ENCODE results near the gene MBP. TPM values are rescaled to one million over a fixed set of nuclear protein-coding genes. Genes with fewer than 3 reads are reported as not detected.
A peak's percentile ranks its signal among the peaks of the same experiment; 100 is the strongest.

Gene MBP
- total and polyA plus RNA-seq, 10 of the 15 experiments (the other 5 are each of a cell fraction or from before 2014, with no cell fraction given): 12.2 to 67.8 (median 42.1) TPM

- TF ChIP-seq BCL3 (IDR thresholded peaks at IDR 0.05; ENCODE audit: borderline replicate concordance, insufficient read depth, low read depth, low read length, poor library complexity, severe bottlenecking): peak; percentile 75
- no peak for TF ChIP-seq NR2C1 (IDR thresholded peaks at IDR 0.05)
- peak; percentile 31; the same call in 1 of the 2 replicates for TF ChIP-seq USF2 (IDR thresholded peaks at IDR 0.05; ENCODE audit: borderline replicate concordance, low read depth, low read length)
- TF ChIP-seq HSF1 (IDR thresholded peaks at IDR 0.05; ENCODE audit: low read depth, low read length): 0 out of 2 replicates have a peak, but pooled peaks have one; percentile 61
- TF ChIP-seq SUPT20H (IDR thresholded peaks at IDR 0.05; ENCODE audit: borderline replicate concordance, control insufficient read depth, low read depth, low read length): no peak
- TF ChIP-seq CREB1 (IDR thresholded peaks at IDR 0.05; ENCODE audit: low read depth): peak; percentile 45
- TF ChIP-seq MYC (IDR thresholded peaks at IDR 0.05; ENCODE audit: insufficient read depth, insufficient read length, insufficient replicate concordance, low read length, severe bottlenecking): no peak
- TF ChIP-seq IKZF1 (conservative IDR thresholded peaks at IDR 0.05): peak; percentile 92
- TF ChIP-seq CBX3 (IDR thresholded peaks at IDR 0.05; ENCODE audit: borderline replicate concordance, low read depth): no peak
- no peak for TF ChIP-seq STAT3 (IDR thresholded peaks at IDR 0.05; ENCODE audit: low read depth, low read length)
- no peak for TF ChIP-seq EGR1 (IDR thresholded peaks at IDR 0.05; ENCODE audit: borderline replicate concordance in 1 of 2, low read depth in 2 of 2, low read length in 2 of 2)
- no peak for TF ChIP-seq TCF7 (IDR thresholded peaks at IDR 0.05; ENCODE audit: borderline replicate concordance)
- TF ChIP-seq ZZZ3 (IDR thresholded peaks at IDR 0.05; ENCODE audit: control insufficient read depth, insufficient read length, low read depth): no peak
- TF ChIP-seq ZNF622 (IDR thresholded peaks at IDR 0.05): no peak
- no peak for TF ChIP-seq ZBTB40 (IDR thresholded peaks at IDR 0.05; ENCODE audit: borderline replicate concordance)
- TF ChIP-seq NR2C2 (IDR thresholded peaks at IDR 0.05; ENCODE audit: borderline replicate concordance, control insufficient read depth, insufficient read length, low read depth): no peak
- TF ChIP-seq ZNF207 (IDR thresholded peaks at IDR 0.05; ENCODE audit: borderline replicate concordance): no peak
- no peak for TF ChIP-seq PBX3 (IDR thresholded peaks at IDR 0.05; ENCODE audit: insufficient replicate concordance, low read depth, low read length)
- TF ChIP-seq RUNX3 (IDR thresholded peaks at IDR 0.05; ENCODE audit: low read length): peak; percentile 80
Measured at GRCh38 chr18:77127769-77128671, 4.6 kb downstream of the MBP start (continued).

All from GM12878 (cell line).